Calu3 (cell line): Measurements from ENCODE around the gene RMND5B. TPM values are rescaled to one million over a fixed set of nuclear protein-coding genes. Genes with fewer than 3 reads are reported as not detected.

Experiments used
- BruUV-seq: library from RNA; stranded (reverse); fragments of 400-500 nt; replicated peaks from 2 replicates; lab custom pipeline; 2021; lab: Mats Ljungman, UMichigan
- CTCF ChIA-PET: fragments of 300-600 bp; sonication (Branson Sonifier 250); formaldehyde crosslinking; loops from one replicate; lab custom pipeline; 2022; ENCODE audit warnings: antibody characterized with exemption; lab: Charles Lee
- DNase-seq: peaks from one replicate; pipeline ENCODE4 v3.0.0; 2022
- H3K27ac Mint-ChIP-seq: one replicate; pipeline ENCODE4 v1.8.0; 2022; ENCODE audit warnings: mixed read lengths; ENCODE audit not compliant: unreplicated experiment
- H3K27me3 Mint-ChIP-seq: one replicate; pipeline ENCODE4 v1.8.0; 2022; ENCODE audit warnings: mixed read lengths; ENCODE audit not compliant: unreplicated experiment
- H3K36me3 Mint-ChIP-seq: one replicate; pipeline ENCODE4 v1.8.0; 2022; ENCODE audit warnings: mild to moderate bottlenecking, moderate library complexity, mixed read lengths; ENCODE audit not compliant: insufficient read depth, unreplicated experiment
- H3K4me1 Mint-ChIP-seq: one replicate; pipeline ENCODE4 v1.8.0; 2022; ENCODE audit warnings: mild to moderate bottlenecking, low read depth, mixed read lengths; ENCODE audit not compliant: unreplicated experiment
- H3K4me3 Mint-ChIP-seq: one replicate; pipeline ENCODE4 v1.8.0; 2022; ENCODE audit warnings: mild to moderate bottlenecking, low read depth, moderate library complexity, mixed read lengths; ENCODE audit not compliant: unreplicated experiment
- H3K9me3 Mint-ChIP-seq: one replicate; pipeline ENCODE4 v1.8.0; 2022; ENCODE audit warnings: low read depth, mixed read lengths; ENCODE audit not compliant: unreplicated experiment
- intact Hi-C: fragments of 100-400 bp; cut with micrococcal nuclease; formaldehyde crosslinking; loops from one replicate; pipeline ENCODE4 v1.10.0; 2022; ENCODE audit not compliant: unreplicated experiment
- total RNA-seq: library from RNA; stranded (reverse); gene quantifications from 2 replicates; pipeline ENCODE4 v1.2.3, GENCODE V29; 2022
- TF ChIP-seq, protein P1 (sequence below): fragments of 200-600 bp; IDR thresholded peaks from one replicate; pipeline ENCODE4 v1.8.0; 2022; ENCODE audit warnings: antibody characterized with exemption; ENCODE audit not compliant: unreplicated experiment

Gene RMND5B
- total RNA-seq, 1 experiment from 2014 or later = 50.7 TPM

DNA sequence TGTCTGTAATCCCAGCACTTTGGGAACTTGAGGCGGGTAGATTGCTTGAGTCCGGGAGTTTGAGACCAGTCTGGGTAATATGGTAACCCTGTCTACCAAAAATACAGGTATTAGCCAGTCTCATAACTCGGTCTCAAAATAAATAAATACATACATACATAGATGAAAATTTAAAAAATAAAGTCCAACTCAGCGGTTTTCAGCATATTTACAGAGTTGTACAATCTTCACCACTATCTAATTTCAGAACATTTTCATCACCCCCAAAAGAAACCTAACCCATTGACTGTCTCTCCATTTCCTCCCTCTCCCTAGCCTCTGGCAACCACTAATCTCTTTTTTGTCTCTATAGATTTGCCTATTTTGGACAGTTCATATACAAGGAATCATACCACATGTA, 10.7 kb downstream of the RMND5B start:
- Mint-ChIP-seq H3K27me3 (no peaks in the 10 kb centered on the region), H3K4me1 (peaks cover 8% of the 10 kb centered on the region), H3K27ac (no peak overlapping the region), H3K36me3 (peaks cover 65% of the 10 kb centered on the region), H3K4me3 (no peak overlapping the region), H3K9me3 (no peaks in the 10 kb centered on the region)
- no peak for DNase-seq
- BruUV-seq = no TSS peak
- TF ChIP-seq, protein P1, sequence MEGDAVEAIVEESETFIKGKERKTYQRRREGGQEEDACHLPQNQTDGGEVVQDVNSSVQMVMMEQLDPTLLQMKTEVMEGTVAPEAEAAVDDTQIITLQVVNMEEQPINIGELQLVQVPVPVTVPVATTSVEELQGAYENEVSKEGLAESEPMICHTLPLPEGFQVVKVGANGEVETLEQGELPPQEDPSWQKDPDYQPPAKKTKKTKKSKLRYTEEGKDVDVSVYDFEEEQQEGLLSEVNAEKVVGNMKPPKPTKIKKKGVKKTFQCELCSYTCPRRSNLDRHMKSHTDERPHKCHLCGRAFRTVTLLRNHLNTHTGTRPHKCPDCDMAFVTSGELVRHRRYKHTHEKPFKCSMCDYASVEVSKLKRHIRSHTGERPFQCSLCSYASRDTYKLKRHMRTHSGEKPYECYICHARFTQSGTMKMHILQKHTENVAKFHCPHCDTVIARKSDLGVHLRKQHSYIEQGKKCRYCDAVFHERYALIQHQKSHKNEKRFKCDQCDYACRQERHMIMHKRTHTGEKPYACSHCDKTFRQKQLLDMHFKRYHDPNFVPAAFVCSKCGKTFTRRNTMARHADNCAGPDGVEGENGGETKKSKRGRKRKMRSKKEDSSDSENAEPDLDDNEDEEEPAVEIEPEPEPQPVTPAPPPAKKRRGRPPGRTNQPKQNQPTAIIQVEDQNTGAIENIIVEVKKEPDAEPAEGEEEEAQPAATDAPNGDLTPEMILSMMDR = no peak
- intact Hi-C loops = no loop called here
- CTCF ChIA-PET = interaction anchor here (0.6 to 1.0 kb wide), 2 partner anchors 40 to 66 kb away, joined by 6 to 7 read pairs; no protein-coding TSS in a partner anchor

DNA sequence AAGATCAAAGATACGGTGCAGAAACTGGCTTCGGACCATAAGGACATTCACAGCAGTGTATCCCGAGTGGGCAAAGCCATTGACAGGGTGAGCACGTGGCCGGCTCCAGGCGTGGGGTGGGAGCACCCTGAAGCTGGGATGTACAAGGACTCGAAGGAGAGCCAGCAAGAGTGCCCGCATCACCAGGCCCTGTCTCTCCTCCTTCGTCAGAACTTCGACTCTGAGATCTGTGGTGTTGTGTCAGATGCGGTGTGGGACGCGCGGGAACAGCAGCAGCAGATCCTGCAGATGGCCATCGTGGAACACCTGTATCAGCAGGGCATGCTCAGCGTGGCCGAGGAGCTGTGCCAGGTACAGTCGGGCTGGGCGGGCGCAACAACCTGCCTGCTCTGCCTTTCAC, 11.8 kb downstream of the RMND5B start:
- H3K4me1 Mint-ChIP-seq = peaks cover 12% of the 10 kb centered on the region
- CTCF ChIA-PET = interaction anchor here (1.3 kb wide), 1 partner anchor 66 kb away, joined by 3 read pairs; no protein-coding TSS in a partner anchor

DNA sequence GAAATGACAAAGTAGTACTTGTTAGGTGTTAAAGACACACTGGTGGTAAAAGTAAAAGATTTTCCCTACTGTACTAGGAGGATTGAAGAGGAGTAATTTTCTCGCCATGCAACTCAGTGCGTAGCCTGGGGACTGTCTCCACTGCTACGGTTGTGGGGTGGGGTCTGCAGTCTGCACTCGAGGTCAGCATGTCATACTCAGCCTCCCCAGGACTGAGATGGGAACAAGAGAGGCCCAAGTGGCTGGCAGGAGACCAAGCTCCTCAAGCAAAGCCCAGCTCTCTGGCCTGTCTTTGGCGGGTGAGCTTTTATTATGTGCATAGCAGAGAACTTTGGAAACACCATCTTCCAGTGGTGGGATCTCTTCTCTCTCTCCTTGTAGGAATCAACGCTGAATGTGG, 12.4 kb downstream of the RMND5B start:
- H3K36me3 Mint-ChIP-seq = peaks cover 73% of the 10 kb centered on the region
- no TSS peak for BruUV-seq
- TF ChIP-seq, protein P1 = no peak
- no peaks in the 10 kb centered on the region for H3K9me3 Mint-ChIP-seq
- H3K4me1 Mint-ChIP-seq = peaks cover 12% of the 10 kb centered on the region
- DNase-seq = no peak
- intact Hi-C loops = no loop called here
- H3K27ac Mint-ChIP-seq = no peak overlapping the region
- no peaks in the 10 kb centered on the region for H3K27me3 Mint-ChIP-seq
- no peak overlapping the region for H3K4me3 Mint-ChIP-seq
- CTCF ChIA-PET = interaction anchor here (1.3 kb wide), 1 partner anchor 66 kb away, joined by 3 read pairs; no protein-coding TSS in a partner anchor

More for the DNA sequence above, 11.8 kb downstream of the RMND5B start:
- Mint-ChIP-seq H3K27ac (no peak overlapping the region), H3K4me3 (no peak overlapping the region), H3K27me3 (no peaks in the 10 kb centered on the region), H3K36me3 (peaks cover 71% of the 10 kb centered on the region), H3K9me3 (no peaks in the 10 kb centered on the region)
- TF ChIP-seq, protein P1 = no peak
- no peak for DNase-seq
- no TSS peak for BruUV-seq
- intact Hi-C loops = no loop called here

DNA sequence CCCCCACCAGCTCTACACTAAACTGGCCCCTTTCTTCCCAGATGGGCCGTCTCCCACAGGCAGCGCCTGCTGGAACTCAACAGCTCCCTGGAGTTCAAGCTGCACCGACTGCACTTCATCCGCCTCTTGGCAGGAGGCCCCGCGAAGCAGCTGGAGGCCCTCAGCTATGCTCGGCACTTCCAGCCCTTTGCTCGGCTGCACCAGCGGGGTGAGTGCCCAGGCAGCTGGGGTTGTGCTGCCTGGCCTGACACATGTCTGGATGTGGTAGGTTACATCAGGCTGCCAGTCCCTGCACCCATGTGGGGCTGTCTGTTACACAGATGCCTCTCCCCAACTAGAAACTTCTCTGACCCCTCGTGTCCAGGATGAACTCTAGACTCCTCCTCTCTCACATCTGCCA, 13.1 kb downstream of the RMND5B start:
- Mint-ChIP-seq H3K27me3 (no peaks in the 10 kb centered on the region), H3K4me3 (no peak overlapping the region), H3K36me3 (peaks cover 74% of the 10 kb centered on the region), H3K9me3 (no peaks in the 10 kb centered on the region), H3K27ac (no peak overlapping the region), H3K4me1 (peaks cover 12% of the 10 kb centered on the region)
- no TSS peak for BruUV-seq
- intact Hi-C loops = no loop called here
- CTCF ChIA-PET = interaction anchor here (0.6 to 6.7 kb wide), 2 partner anchors 68 to 85 kb away, joined by 3 to 112 read pairs; no protein-coding TSS in a partner anchor
- TF ChIP-seq, protein P1 = no peak
- DNase-seq = no peak
